ENCODE data around the gene DENND1B.

DNA sequence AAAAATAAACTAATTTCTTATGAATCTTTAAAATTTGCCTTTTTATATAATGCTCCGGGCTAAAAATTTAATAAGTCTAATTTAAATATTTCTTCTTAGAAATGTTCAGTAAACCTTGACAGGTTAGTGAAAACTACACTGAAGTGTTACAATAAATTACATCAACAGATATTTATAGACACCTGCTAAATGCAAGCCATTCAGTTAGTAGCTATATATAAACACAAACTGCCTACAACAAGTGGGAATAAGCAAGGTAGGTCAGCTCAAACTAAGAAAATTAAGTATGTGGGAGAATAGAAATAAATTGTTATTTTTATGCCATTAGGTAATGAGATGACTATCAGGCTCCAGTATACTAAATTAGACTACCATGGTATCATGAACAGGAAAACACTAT, 215.6 kb downstream of the DENND1B start:
- TF ChIP-seq, protein P1, sequence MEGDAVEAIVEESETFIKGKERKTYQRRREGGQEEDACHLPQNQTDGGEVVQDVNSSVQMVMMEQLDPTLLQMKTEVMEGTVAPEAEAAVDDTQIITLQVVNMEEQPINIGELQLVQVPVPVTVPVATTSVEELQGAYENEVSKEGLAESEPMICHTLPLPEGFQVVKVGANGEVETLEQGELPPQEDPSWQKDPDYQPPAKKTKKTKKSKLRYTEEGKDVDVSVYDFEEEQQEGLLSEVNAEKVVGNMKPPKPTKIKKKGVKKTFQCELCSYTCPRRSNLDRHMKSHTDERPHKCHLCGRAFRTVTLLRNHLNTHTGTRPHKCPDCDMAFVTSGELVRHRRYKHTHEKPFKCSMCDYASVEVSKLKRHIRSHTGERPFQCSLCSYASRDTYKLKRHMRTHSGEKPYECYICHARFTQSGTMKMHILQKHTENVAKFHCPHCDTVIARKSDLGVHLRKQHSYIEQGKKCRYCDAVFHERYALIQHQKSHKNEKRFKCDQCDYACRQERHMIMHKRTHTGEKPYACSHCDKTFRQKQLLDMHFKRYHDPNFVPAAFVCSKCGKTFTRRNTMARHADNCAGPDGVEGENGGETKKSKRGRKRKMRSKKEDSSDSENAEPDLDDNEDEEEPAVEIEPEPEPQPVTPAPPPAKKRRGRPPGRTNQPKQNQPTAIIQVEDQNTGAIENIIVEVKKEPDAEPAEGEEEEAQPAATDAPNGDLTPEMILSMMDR (IDR thresholded peaks at IDR 0.05): no peak
- no peak for TF ChIP-seq POLR2A (IDR thresholded peaks at IDR 0.05)
